PFSK-1 (cell line): Measurements from ENCODE around the gene GMPS.

Source experiments
- FOXP2 ChIP-seq: optimal IDR thresholded peaks from 2 replicates; pipeline ENCODE3; 2011; ENCODE audit warnings: borderline replicate concordance, control low read depth, inconsistent platforms; ENCODE audit not compliant: insufficient read depth; ENCODE audit errors: extremely low read length, extremely low read depth
- POLR2AphosphoS5 ChIP-seq: IDR thresholded peaks from 2 replicates; pipeline ENCODE4 v1.6.1; 2012; ENCODE audit warnings: low read depth, mild to moderate bottlenecking, control low read depth, low read length, moderate library complexity
- SIN3A ChIP-seq: IDR thresholded peaks from 2 replicates; pipeline ENCODE4 v1.6.1; 2012; ENCODE audit warnings: mild to moderate bottlenecking, low read length, moderate library complexity, borderline replicate concordance; ENCODE audit not compliant: insufficient read depth
- TAF1 ChIP-seq: IDR thresholded peaks from 2 replicates; pipeline ENCODE4 v1.6.1; 2012; ENCODE audit warnings: low read length, control low read depth, borderline replicate concordance; ENCODE audit not compliant: insufficient read depth
- TF ChIP-seq, protein P1 (sequence below), 2 experiments: IDR thresholded peaks; 2 replicates each; pipeline versions ENCODE4 v1.6.1 to v1.8.0; 2011 to 2012; ENCODE audit warnings: low read depth in 2 of 2, low read length in 2 of 2, control low read depth in 1 of 2, inconsistent platforms in 1 of 2, mild to moderate bottlenecking in 1 of 2, moderate library complexity in 1 of 2; ENCODE audit not compliant: insufficient read depth in 1 of 2

The GMPS gene

DNA sequence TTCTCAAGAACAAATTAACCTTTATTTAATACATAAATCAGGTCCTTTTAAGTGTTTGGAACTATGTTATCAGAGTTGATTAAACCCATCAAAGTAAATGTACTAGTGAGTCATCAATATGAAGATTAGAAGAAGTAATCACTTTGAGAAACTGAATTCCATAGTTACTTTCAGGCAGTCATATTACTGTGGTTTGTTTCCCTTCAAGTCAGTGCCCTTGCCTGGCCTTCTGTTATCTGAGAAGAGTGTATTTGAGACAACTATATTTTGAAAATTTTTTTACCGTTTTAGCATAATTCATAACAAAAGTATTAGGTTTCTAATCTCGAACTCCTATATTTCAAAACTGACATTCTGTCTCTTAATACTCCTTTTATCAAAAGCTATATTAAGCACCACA is 73.6 kb downstream of the GMPS start:
- TF ChIP-seq FOXP2: no peak
- TF ChIP-seq, protein P1, sequence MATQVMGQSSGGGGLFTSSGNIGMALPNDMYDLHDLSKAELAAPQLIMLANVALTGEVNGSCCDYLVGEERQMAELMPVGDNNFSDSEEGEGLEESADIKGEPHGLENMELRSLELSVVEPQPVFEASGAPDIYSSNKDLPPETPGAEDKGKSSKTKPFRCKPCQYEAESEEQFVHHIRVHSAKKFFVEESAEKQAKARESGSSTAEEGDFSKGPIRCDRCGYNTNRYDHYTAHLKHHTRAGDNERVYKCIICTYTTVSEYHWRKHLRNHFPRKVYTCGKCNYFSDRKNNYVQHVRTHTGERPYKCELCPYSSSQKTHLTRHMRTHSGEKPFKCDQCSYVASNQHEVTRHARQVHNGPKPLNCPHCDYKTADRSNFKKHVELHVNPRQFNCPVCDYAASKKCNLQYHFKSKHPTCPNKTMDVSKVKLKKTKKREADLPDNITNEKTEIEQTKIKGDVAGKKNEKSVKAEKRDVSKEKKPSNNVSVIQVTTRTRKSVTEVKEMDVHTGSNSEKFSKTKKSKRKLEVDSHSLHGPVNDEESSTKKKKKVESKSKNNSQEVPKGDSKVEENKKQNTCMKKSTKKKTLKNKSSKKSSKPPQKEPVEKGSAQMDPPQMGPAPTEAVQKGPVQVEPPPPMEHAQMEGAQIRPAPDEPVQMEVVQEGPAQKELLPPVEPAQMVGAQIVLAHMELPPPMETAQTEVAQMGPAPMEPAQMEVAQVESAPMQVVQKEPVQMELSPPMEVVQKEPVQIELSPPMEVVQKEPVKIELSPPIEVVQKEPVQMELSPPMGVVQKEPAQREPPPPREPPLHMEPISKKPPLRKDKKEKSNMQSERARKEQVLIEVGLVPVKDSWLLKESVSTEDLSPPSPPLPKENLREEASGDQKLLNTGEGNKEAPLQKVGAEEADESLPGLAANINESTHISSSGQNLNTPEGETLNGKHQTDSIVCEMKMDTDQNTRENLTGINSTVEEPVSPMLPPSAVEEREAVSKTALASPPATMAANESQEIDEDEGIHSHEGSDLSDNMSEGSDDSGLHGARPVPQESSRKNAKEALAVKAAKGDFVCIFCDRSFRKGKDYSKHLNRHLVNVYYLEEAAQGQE (IDR thresholded peaks at IDR 0.05; ENCODE audit: insufficient read depth in 1 of 2, low read depth in 2 of 2, low read length in 2 of 2): no peak

DNA sequence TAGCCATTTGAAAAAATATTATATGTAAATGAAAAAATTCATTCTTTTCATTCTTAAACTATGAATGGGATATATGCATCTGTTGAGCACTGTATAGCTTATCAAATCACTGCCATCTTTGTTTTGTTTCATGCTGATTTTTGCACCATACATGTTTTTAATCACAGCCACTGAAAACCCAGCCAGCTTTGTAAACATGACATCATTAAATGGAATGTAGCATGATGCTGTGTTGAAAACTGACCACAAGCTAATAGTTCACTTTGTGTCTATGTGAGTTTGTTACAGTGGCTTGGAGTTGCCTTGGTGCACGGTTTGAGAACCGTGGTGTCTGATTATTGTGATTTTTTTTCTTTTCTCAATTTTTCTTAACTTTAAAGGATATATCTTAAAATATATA is 75.7 kb downstream of the GMPS start:
- TF ChIP-seq TAF1 (no peak), FOXP2 (no peak), POLR2AphosphoS5 (no peak), SIN3A (no peak)
- TF ChIP-seq, protein P1 (IDR thresholded peaks at IDR 0.05; ENCODE audit: insufficient read depth in 1 of 2, low read depth in 2 of 2, low read length in 2 of 2): no peak

DNA sequence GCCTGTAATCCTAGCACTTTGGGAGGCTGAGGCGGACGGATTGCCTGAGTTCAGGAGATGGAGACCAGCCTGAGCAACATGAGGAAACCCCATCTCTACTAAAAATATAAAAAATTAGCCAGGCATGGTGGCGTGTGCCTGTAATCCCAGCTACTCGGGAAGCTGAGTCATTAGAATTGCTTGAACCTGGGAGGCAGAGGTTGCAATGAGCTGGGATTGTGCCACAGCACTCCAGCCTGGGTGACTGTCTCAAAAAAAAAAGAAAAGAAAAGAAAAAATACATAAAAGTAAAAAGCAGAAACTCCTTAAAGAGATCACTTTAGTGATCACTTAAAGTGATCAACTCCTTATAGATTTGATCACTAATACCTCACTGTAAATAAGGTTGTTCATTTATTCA is 78.0 kb downstream of the GMPS start:
- TF ChIP-seq TAF1 (no peak), SIN3A (no peak), POLR2AphosphoS5 (no peak), FOXP2 (no peak)
- TF ChIP-seq, protein P1 (IDR thresholded peaks at IDR 0.05; ENCODE audit: insufficient read depth in 1 of 2, low read depth in 2 of 2, low read length in 2 of 2): no peak

DNA sequence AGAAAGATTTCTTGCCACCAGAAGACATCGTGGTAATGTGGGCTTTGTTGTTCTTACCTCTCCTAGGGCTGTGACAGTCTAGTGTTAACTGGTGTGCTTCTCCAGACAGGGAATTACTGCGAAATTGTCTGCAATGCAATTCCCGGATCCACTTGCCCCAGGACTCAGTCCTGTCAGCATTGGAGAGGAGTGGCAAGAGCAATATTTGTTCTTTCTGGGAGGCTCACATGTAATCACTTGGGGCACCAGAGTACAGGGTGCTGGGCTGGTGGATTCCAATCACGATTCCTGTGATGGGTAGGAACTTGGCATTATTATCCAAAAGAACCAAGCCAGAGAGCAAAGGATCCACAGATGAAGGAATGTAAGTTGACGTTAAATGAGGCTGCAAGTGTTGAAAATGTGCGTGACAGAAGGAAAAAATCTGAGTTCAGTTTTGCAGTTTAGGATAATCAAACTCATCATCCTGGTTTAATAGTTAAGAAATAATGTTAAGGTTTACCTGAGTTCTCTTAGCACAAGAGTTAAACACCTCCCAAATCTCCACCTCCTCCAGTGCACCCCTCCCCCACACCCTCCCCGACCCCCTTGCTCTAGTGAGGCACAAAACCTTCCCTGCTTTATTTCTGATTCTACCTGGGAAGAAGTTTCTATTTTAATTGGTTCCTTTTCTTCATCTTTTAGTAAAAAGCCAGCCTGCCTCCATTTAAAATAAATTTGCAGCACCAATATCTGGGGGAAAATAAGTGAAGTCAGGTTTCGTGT is 79.2 kb downstream of the GMPS start:
- TF ChIP-seq FOXP2 (no peak), SIN3A (no peak), TAF1 (no peak), POLR2AphosphoS5 (no peak)
- TF ChIP-seq, protein P1 (IDR thresholded peaks at IDR 0.05; ENCODE audit: insufficient read depth in 1 of 2, low read depth in 2 of 2, low read length in 2 of 2): no peak
